GM19395 (cell line): Measurements from ENCODE around the gene GRIK5.
"Not testable (repeated sequence)": the region's sequence is repeated elsewhere in the genome, so short reads cannot be mapped to it uniquely, and the experiment has no call there.

Experiments
- ATAC-seq: cut with Tn5 transposase; IDR thresholded peaks from one replicate; pipeline ENCODE4 v1.9.1; 2021; ENCODE audit warnings: mild to moderate bottlenecking, moderate library complexity; ENCODE audit not compliant: unreplicated experiment

Gene GRIK5

GRCh38 chr19:41991925-41992569, 78.0 kb downstream of the GRIK5 start:
- ATAC-seq: not testable (repeated sequence)

GRCh38 chr19:41991025-41991424, 79.0 kb downstream of the GRIK5 start:
- no peak for ATAC-seq

GRCh38 chr19:41990615-41991014, 79.4 kb downstream of the GRIK5 start:
- ATAC-seq: no peak

GRCh38 chr19:41990028-41990427, 80.0 kb downstream of the GRIK5 start:
- no peak for ATAC-seq

- no peak for ATAC-seq
These were observed 81.1 kb downstream of the GRIK5 start for GRCh38 chr19:41988947-41989346.

- no peak for ATAC-seq
These were observed 82.7 kb downstream of the GRIK5 start for GRCh38 chr19:41987141-41987860.

- ATAC-seq: no peak
These were observed 85.0 kb downstream of the GRIK5 start for GRCh38 chr19:41984961-41985360.

- ATAC-seq: no peak
These were observed 88.3 kb downstream of the GRIK5 start for GRCh38 chr19:41981724-41982123.

GRCh38 chr19:41978470-41978869, 91.5 kb downstream of the GRIK5 start:
- no peak for ATAC-seq

GRCh38 chr19:41977916-41978315, 92.1 kb downstream of the GRIK5 start:
- no peak for ATAC-seq

GRCh38 chr19:41974652-41975051, 95.4 kb downstream of the GRIK5 start:
- ATAC-seq: no peak

GRCh38 chr19:41971363-41971762, 98.6 kb downstream of the GRIK5 start:
- no peak for ATAC-seq

GRCh38 chr19:41969772-41970458, 100.1 kb downstream of the GRIK5 start:
- ATAC-seq: no peak

- ATAC-seq: no peak
These were observed 101.0 kb downstream of the GRIK5 start for GRCh38 chr19:41968751-41969595.

GRCh38 chr19:41967054-41967783, 102.8 kb downstream of the GRIK5 start:
- ATAC-seq: no peak

GRCh38 chr19:41965106-41965505, 104.9 kb downstream of the GRIK5 start:
- no peak for ATAC-seq

GRCh38 chr19:41960973-41961372, 109.0 kb downstream of the GRIK5 start:
- no peak for ATAC-seq

- peak; percentile 78 for ATAC-seq
These were observed 110.7 kb downstream of the GRIK5 start, which contains the start of gene RABAC1 for GRCh38 chr19:41959056-41960053. TSS of gene RABAC1 (minus strand) at chr19:41959321. CDS start at chr19:41959292, 29 bp downstream.
